Fibroblast of mammary gland (primary cell): ENCODE data around the gene PITPNM1.
"Not testable (repeated sequence)": the region's sequence is repeated elsewhere in the genome, so short reads cannot be mapped to it uniquely, and the experiment has no call there.

ENCODE experiments used
- DNase-seq: peaks from one replicate; pipeline ENCODE4 v3.0.0-alpha.2; 2010; ENCODE audit warnings: low read depth
- H3K4me3 ChIP-seq: 2 replicates; pipeline ENCODE4 v1.5.1; 2011; ENCODE audit warnings: low read depth, mild to moderate bottlenecking, low read length, moderate library complexity; ENCODE audit not compliant: control insufficient read depth
- TF ChIP-seq, protein P1 (sequence below): conservative IDR thresholded peaks from 2 replicates; pipeline ENCODE4 v1.5.1; 2011; ENCODE audit warnings: low read depth, low read length, inconsistent platforms; ENCODE audit not compliant: control insufficient read depth, insufficient read depth

PITPNM1 gene

DNA sequence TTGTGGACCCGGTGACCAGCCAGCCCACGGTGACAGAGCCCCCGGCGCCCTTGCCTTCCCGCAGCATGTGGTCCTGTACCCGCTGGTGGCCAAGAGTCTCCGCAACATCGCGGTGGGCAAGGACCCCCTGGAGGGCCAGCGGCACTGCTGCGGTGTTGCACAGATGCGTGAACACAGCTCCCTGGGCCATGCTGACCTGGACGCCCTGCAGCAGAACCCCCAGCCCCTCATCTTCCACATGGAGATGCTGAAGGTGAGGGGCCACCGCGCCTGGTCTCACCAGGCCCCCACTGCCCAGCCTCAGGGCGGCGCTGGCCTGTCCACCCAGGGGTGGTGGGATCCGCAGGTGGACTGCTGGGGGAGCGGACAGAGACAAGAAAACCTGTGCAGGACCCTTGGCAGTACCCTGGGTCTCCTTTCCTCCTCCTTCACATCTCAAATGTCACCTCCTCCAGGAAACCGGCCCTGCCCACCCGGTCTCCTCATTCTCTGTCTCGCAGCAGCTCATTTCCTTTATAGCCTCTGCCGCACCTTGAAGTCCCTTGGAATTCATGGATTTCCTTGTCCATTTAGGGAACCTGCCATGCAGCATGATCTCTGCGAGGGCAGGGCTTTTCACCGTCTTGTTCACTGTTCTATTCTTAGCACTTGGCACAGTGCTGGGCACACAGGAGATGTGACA is 15.8 kb downstream of the PITPNM1 start:
- TF ChIP-seq, protein P1, sequence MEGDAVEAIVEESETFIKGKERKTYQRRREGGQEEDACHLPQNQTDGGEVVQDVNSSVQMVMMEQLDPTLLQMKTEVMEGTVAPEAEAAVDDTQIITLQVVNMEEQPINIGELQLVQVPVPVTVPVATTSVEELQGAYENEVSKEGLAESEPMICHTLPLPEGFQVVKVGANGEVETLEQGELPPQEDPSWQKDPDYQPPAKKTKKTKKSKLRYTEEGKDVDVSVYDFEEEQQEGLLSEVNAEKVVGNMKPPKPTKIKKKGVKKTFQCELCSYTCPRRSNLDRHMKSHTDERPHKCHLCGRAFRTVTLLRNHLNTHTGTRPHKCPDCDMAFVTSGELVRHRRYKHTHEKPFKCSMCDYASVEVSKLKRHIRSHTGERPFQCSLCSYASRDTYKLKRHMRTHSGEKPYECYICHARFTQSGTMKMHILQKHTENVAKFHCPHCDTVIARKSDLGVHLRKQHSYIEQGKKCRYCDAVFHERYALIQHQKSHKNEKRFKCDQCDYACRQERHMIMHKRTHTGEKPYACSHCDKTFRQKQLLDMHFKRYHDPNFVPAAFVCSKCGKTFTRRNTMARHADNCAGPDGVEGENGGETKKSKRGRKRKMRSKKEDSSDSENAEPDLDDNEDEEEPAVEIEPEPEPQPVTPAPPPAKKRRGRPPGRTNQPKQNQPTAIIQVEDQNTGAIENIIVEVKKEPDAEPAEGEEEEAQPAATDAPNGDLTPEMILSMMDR: no peak
- no peak for DNase-seq

DNA sequence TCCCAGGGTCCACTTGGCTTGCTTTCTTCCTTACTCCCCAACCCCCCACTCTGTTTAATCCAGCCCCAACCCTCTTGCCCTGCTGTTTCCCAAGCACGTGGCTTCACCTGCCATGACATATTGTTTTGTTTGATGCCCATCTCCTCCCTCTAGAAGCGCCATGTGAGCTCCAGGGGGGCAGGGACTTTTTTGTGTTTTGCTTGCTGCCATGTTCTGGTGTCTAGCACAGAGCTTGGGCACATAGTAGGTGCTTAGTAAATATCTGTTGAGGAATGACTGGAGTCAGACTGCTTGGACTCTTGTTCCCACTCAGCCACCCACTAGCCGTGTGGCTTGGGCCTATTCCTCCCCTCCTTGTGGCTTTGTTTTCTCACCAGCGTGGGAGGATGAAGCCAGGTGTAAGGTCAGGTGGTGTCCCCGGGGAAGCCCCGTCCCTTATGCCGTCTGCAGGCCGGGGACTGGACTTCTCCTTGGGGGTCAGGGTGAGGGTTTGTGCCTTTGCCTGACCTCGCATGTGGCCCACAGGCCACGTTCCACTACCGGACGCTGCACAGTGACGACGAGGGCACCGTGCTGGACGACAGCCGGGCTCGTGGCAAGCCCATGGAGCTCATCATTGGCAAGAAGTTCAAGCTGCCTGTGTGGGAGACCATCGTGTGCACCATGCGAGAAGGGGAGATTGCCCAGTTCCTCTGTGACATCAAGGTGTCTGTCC is 18.5 kb downstream of the PITPNM1 start:
- TF ChIP-seq, protein P1: no peak
- DNase-seq: no peak
- H3K4me3 ChIP-seq: no peak overlapping the region

More for the DNA sequence above, 15.8 kb downstream of the PITPNM1 start:
- no peak overlapping the region for H3K4me3 ChIP-seq

DNA sequence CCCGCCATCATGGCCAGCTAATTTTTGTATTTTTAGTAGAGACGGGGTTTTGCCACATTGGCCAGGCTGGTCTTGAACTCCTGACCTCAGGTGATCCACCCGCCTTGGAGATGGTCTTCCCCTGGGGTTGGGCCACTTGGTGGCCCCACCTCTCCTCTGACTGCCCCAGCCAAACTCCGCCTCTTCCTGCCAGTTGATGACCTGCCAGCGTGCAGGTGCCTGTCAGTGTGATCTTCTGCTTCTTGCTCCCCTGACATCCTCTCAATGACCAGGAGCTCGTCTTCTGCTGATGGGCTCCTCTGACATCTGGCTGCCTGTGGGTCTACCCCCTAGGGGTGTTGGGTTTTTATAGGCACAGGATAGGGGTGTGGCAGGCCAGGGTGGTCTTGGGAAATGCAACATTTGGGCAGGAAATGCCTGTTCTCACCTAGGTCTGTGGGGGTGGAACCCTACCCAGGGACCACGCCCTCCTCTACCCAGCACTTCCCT is 19.2 kb downstream of the PITPNM1 start:
- H3K4me3 ChIP-seq, DNase-seq: not testable (repeated sequence)

DNA sequence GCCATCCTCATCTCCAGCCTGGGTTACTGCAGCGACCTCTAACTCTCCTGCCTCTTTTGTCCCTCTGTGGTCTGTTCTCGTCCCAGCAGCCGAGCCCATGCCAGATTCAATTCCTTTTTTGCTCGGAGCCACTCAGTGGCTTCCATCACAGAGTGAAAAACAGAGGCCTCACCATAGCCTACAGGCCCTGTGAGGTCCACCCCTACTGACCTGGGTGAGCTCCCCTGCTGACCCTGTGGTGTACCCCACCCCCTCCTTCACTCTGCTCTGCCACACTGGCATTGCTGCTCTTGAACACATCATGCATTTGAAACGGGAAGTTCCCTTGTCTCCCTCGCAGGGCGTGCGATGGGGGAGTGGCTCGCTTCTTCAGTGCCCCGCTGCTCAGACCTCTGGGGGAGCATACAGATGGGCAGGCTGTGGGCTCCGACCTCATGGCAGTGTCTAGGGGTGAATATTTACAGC is 20.3 kb downstream of the PITPNM1 start:
- TF ChIP-seq, protein P1: no peak
- H3K4me3 ChIP-seq: no peak overlapping the region
- no peak for DNase-seq

DNA sequence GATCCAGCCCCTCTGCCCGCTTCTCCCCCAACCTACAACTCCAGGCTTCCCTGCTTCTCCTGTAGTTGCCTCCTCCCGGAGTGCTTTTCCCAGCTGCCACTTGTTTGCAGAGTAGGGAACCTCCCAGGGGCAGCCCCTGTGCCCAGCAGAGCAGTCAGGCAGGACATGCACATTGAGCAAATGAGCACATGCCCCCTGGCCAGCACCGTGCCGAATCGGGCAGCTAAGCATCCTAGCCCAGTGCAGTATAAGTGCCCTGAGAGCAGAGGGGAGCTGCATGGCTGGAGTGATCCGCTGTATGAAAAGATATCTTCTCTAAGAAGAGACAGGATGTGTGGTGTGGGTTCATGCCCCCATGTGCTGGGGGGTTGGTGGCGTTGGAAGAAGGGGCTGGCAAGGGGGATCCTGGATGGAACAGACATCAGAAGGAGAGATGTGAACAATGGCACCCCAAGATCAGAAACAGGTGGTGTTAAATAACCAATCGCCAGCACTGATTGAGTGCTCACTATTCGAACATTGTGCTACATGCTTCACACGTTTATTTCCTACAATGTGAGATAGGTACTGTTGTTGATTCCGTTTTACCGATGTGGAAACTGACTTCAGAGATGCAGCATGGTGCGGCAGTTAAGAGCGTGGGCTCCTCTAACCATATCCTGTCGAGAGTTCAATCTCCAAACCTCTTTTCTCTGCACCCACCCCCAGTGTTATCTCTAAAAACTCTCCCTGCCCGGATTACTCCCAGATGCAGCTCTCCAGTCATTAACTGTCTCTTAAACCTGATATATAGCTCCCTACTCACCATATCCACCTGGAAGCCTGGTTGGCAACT is 21.1 kb downstream of the PITPNM1 start:
- TF ChIP-seq, protein P1: no peak
- no peak overlapping the region for H3K4me3 ChIP-seq
- no peak for DNase-seq

DNA sequence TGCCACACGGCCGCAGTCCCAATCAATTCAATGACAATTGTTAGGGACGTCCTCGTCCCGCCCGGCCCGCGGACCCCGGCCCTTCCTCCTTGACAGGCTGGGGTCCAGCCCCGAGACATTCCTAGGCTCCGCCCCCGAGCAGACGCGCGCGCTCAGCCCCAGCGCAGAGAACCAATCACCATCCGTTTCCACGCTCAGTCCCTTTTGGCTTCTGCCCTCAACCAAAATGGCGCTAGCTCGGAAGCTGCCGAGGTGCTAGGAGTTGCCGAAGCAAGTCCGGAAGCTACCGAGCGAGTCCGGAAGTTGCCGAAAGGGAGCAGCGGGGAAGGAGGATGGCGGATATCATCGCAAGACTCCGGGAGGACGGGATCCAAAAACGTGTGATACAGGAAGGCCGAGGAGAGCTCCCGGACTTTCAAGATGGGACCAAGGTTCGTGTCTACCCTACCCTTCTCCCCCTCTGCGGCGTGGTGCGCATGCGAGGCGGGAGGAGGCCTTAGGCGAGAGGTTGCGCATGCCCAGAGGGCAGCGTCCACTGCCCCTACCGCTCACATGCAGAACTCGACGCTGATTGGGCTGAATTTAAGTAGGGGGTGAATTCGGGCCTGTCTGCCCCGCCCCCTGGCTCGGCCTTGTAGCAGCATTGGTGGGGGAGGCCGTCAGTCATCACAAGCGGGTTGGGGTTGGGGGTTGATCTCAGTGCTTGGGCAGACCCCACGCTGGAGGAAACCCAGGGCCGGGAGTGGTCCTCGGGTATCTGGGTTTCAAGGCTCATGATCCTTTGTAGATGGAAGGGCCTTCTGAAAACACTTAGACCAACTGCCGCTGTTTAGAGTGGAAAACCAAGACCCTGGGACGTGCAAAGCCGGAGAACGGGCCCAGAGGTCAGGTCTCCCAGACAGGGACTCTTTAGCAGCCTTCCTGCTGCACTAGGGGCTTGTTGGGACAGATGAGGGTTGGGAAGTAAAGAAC is 22.1 kb downstream of the PITPNM1 start, which contains the start of gene AIP:
Gene AIP, plus strand, starts transcription at position 200 of the 972 bp plus-strand sequence. Its CDS starts 133 bp downstream, at position 333.
- TF ChIP-seq, protein P1: no peak
- peak; percentile 97 for DNase-seq
- peak within 1 kb of the TSS; percentile 66 for H3K4me3 ChIP-seq
